Osteoblast (primary cell): ENCODE data around the gene PFKP. TPM values are rescaled to one million over a fixed set of nuclear protein-coding genes. Genes with fewer than 3 reads are reported as not detected.

Experiments used
- DNase-seq: peaks from one replicate; pipeline ENCODE4 v3.0.0; 2011; ENCODE audit warnings: low spot score, mixed read lengths; ENCODE audit not compliant: insufficient read length; ENCODE audit errors: missing footprints
- H2AFZ ChIP-seq: 2 replicates; pipeline ENCODE4 v1.6.0; 2011; ENCODE audit warnings: mild to moderate bottlenecking, low read length
- H3K27ac ChIP-seq: 2 replicates; pipeline ENCODE4 v1.5.1; 2011; ENCODE audit warnings: mild to moderate bottlenecking, low read depth, low read length, moderate library complexity
- H3K27me3 ChIP-seq: 2 replicates; pipeline ENCODE4 v1.6.0; 2012; ENCODE audit warnings: mild to moderate bottlenecking, control low read depth, inconsistent platforms, low read length, moderate library complexity; ENCODE audit not compliant: insufficient read depth
- H3K36me3 ChIP-seq: 2 replicates; pipeline ENCODE4 v1.5.1; 2011; ENCODE audit warnings: mild to moderate bottlenecking, low read length, control low read depth, moderate library complexity; ENCODE audit not compliant: insufficient read depth
- H3K4me1 ChIP-seq: 2 replicates; pipeline ENCODE4 v1.5.1; 2011; ENCODE audit warnings: mild to moderate bottlenecking, low read length, control low read depth, moderate library complexity; ENCODE audit not compliant: insufficient read depth
- H3K4me2 ChIP-seq: 2 replicates; pipeline ENCODE4 v1.6.0; 2011; ENCODE audit warnings: mild to moderate bottlenecking, low read length; ENCODE audit not compliant: insufficient read depth
- H3K4me3 ChIP-seq: fragments of 200-600 bp; sonication (generic); 3 replicates; pipeline ENCODE4 v1.5.1; 2012; ENCODE audit warnings: mild to moderate bottlenecking, low read length, inconsistent platforms; ENCODE audit not compliant: insufficient read depth
- H3K79me2 ChIP-seq: 2 replicates; pipeline ENCODE4 v1.6.0; 2012; ENCODE audit warnings: mild to moderate bottlenecking, low read length, control low read depth, inconsistent platforms; ENCODE audit not compliant: insufficient read depth
- H3K9me3 ChIP-seq: 2 replicates; pipeline ENCODE4 v1.5.1; 2011; ENCODE audit warnings: low read depth, low read length, control low read depth
- H4K20me1 ChIP-seq: 2 replicates; pipeline ENCODE4 v1.6.0; 2012; ENCODE audit warnings: mild to moderate bottlenecking, low read length, control low read depth; ENCODE audit not compliant: insufficient read depth
- total RNA-seq: library from RNA; depleted of rRNA; stranded (reverse); fragments of >200 nt; gene quantifications from 2 replicates; pipeline ENCODE4 v1.2.3, GENCODE V29; 2012
- TF ChIP-seq, protein P1 (sequence below): IDR thresholded peaks from 2 replicates; pipeline ENCODE4 v1.5.1; 2011; ENCODE audit warnings: mild to moderate bottlenecking, low read depth, low read length, moderate library complexity; ENCODE audit errors: extremely low read depth

PFKP gene
- total RNA-seq, 1 donor: 80.0 TPM

DNA sequence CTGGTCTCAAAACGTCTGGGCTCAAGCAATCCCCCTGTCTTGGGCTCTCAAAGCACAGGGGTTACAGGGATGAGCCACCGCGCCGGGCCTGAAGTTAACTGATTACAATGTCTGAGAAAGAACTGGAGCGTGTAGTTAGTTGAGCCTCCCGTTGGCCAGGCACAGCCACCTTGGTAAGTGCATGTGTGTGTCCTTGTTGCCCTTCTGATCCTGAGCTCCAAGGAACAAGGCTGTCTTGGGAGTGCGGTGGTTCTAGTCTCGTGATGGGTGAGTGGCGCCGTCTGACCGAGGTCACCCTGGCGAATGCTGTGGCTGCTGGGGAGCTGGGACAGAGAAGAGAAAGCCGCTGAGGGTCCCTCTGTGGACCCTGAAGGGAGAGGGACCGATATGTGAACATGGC lies 54.7 kb downstream of the PFKP start:
- no peak overlapping the region for H3K4me3 ChIP-seq
- no peaks in the 10 kb centered on the region for H3K27me3 ChIP-seq
- no peak overlapping the region for H2AFZ ChIP-seq
- TF ChIP-seq, protein P1, sequence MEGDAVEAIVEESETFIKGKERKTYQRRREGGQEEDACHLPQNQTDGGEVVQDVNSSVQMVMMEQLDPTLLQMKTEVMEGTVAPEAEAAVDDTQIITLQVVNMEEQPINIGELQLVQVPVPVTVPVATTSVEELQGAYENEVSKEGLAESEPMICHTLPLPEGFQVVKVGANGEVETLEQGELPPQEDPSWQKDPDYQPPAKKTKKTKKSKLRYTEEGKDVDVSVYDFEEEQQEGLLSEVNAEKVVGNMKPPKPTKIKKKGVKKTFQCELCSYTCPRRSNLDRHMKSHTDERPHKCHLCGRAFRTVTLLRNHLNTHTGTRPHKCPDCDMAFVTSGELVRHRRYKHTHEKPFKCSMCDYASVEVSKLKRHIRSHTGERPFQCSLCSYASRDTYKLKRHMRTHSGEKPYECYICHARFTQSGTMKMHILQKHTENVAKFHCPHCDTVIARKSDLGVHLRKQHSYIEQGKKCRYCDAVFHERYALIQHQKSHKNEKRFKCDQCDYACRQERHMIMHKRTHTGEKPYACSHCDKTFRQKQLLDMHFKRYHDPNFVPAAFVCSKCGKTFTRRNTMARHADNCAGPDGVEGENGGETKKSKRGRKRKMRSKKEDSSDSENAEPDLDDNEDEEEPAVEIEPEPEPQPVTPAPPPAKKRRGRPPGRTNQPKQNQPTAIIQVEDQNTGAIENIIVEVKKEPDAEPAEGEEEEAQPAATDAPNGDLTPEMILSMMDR: no peak
- no peaks in the 10 kb centered on the region for H3K9me3 ChIP-seq
- peaks cover 77% of the 10 kb centered on the region for H3K36me3 ChIP-seq
- H3K4me1 ChIP-seq: no peaks in the 10 kb centered on the region
- H3K27ac ChIP-seq: no peak overlapping the region
- H3K4me2 ChIP-seq: no peak overlapping the region
- DNase-seq: peak; percentile 78
- H4K20me1 ChIP-seq: peaks cover 4% of the 10 kb centered on the region
- peaks cover 18% of the 10 kb centered on the region for H3K79me2 ChIP-seq

- no peaks in the 10 kb centered on the region for H3K9me3 ChIP-seq
- no peak overlapping the region for H2AFZ ChIP-seq
- peak; percentile 77 for DNase-seq
- no peak overlapping the region for H3K4me3 ChIP-seq
- no peaks in the 10 kb centered on the region for H3K4me1 ChIP-seq
- peaks cover 18% of the 10 kb centered on the region for H3K79me2 ChIP-seq
- TF ChIP-seq, protein P1: no peak
- H3K4me2 ChIP-seq: no peak overlapping the region
- H4K20me1 ChIP-seq: peaks cover 4% of the 10 kb centered on the region
- no peaks in the 10 kb centered on the region for H3K27me3 ChIP-seq
- peaks cover 75% of the 10 kb centered on the region for H3K36me3 ChIP-seq
- H3K27ac ChIP-seq: no peak overlapping the region
Observed at GRCh38 chr10:3122486-3123205, 55.3 kb downstream of the PFKP start.

- Histone ChIP-seq H3K4me3 (no peak overlapping the region), H3K4me1 (no peaks in the 10 kb centered on the region), H3K36me3 (peaks cover 66% of the 10 kb centered on the region), H3K27ac (no peak overlapping the region), H3K79me2 (peaks cover 18% of the 10 kb centered on the region), H3K27me3 (no peaks in the 10 kb centered on the region), H3K4me2 (no peak overlapping the region), H2AFZ (no peak overlapping the region), H4K20me1 (peaks cover 4% of the 10 kb centered on the region), H3K9me3 (no peaks in the 10 kb centered on the region)
- peak; percentile 75 for DNase-seq
- TF ChIP-seq, protein P1: no peak
Observed at GRCh38 chr10:3123571-3124411, 56.4 kb downstream of the PFKP start.
